Stimulated activated CD8-positive, alpha-beta memory T cell treated with anti-CD3 and anti-CD28 coated beads, Interleukin-12 subunit alpha, Interleukin-12 subunit beta, amount 100 ng/mL, for 24 hours (primary cell): ENCODE measurements around the gene NXNL1.

Experiments
- DNase-seq: peaks from one replicate; pipeline ENCODE4 v3.0.0-alpha.2; 2020; ENCODE audit errors: extremely low read depth

Gene NXNL1

DNA sequence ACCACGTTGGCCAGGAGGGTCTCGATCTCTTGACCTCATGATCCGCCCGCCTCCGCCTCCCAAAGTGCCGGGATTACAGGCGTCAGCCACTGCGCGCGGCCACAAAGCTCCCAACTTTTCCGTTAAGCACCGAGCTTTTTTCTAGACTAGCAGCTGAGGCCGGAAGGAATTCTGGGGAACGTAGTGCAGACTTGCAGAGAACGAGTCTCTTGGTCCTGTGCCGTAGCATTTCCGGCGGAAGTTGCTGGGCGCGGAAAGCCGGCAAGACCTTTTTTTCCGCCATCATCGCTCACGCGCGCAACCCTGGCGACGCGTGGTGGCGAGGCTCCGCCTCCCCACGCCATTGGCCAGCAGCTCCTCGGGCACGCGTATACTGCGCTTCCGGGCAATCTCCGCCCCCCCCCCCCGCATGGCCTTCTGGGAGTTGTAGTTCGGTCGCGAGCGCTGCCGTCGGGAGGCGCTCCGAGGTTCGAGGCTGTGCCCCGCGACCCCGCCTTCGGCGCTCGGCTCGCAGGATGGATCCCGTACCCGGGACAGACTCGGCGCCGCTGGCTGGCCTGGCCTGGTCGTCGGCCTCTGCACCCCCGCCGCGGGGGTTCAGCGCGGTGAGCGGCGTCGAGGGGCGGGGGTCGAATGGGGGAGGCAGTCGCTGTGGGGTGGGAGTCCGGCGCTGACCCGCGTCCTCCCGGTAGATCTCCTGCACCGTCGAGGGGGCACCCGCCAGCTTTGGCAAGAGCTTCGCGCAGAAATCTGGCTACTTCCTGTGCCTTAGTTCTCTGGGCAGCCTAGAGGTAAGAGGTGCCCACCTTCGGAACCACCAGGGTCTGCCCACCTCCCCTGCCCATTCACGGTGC, 40.9 kb downstream of the NXNL1 start, which contains the start of gene MVB12A:
TSS of gene MVB12A (plus strand) at position 427 of the 854 bp plus-strand sequence. CDS start at position 516, 89 bp downstream.
- peak; percentile 83 for DNase-seq

DNA sequence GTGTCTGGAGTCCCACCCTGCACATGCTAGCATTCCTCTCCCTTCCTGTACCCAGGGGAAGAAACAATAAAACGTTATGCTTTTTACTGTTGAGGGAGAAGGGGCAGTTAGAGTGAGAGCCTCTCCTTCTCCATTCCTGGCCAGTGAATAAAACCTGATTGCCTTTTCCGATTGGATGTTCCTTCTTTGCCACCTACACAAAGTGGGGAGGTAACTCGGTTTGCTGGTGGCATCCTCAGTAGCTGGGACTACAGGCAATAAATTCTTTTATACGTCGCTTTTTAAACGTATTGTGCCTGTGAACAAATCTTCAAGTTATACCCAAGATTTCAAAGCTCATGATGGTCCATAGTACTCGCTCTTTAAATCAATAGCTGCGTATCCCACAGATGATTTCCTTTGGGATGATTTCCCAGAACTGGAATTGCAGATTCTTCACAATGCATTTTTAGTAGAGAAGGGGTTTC, 41.5 kb downstream of the NXNL1 start:
- no peak for DNase-seq

DNA sequence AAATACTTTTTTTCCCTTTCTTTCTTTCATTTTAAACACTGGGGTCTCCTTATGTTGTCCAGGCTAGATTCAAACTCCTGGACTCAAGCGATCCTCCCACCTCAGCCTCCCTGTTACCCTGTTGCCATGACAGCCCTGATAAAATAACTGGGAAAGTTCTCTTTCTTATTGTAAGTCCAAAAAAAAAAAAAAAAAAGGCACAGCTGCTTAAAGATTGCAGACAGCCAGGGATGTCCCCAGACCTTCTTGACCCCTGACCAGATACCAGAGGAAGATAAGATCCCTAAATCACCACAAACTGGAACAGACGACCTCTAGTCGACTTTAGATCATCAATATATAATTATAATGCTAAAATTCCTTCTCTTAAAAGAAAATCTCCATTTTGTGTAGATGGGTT, 42.0 kb downstream of the NXNL1 start:
- DNase-seq: no peak

- no peak for DNase-seq
Measured at GRCh38 chr19:17415121-17415520, 45.6 kb downstream of the NXNL1 start.

- no peak for DNase-seq
Measured at GRCh38 chr19:17414097-17414496, 46.6 kb downstream of the NXNL1 start.

GRCh38 chr19:17411801-17412200, 48.9 kb downstream of the NXNL1 start:
- no peak for DNase-seq

- DNase-seq: no peak
Measured at GRCh38 chr19:17409990-17410389, 50.7 kb downstream of the NXNL1 start.

GRCh38 chr19:17406887-17407196, 53.9 kb downstream of the NXNL1 start:
- no peak for DNase-seq

GRCh38 chr19:17406046-17406886, 54.5 kb downstream of the NXNL1 start:
- DNase-seq: no peak
